IMR-90 (cell line): ENCODE data around the gene MNAT1. TPM values are rescaled to one million over a fixed set of nuclear protein-coding genes. Genes with fewer than 3 reads are reported as not detected.

Source experiments
- ATAC-seq: fragments of 200-7000 bp; cut with Tn5 transposase; 2 replicates; pipeline ENCODE4 v1.9.1; 2020; ENCODE audit warnings: low read depth, mild to moderate bottlenecking, moderate library complexity
- BruUV-seq: library from RNA; stranded (reverse); fragments of 400-500 nt; replicated peaks from 2 replicates; lab custom pipeline; 2021; lab: Mats Ljungman, UMichigan
- CTCF ChIA-PET: fragments of 300-600 bp; formaldehyde crosslinking; extraction: SDS; loops from one replicate; lab custom pipeline; 2021; ENCODE audit warnings: antibody characterized with exemption; lab: Yijun Ruan, JAX
- POLR2A ChIA-PET: fragments of 300-600 bp; sonication (Branson Sonifier 250); formaldehyde crosslinking; loops from one replicate; lab custom pipeline; 2022; ENCODE audit warnings: antibody characterized with exemption; ENCODE audit not compliant: unreplicated experiment; lab: Charles Lee
- DNase-seq: peaks from one replicate; pipeline ENCODE4 v3.0.0; 2013
- H2AFZ ChIP-seq: replicated peaks from 2 replicates; pipeline ENCODE3; 2013; ENCODE audit warnings: low read length, mild to moderate bottlenecking; ENCODE audit not compliant: poor library complexity
- H2AK5ac ChIP-seq: 2 replicates; pipeline ENCODE4 v1.6.1; 2013; ENCODE audit warnings: low read depth, low read length, inconsistent platforms
- H2AK9ac ChIP-seq: replicated peaks from 2 replicates; pipeline ENCODE3; 2013; ENCODE audit warnings: mild to moderate bottlenecking, low read depth, low read length, moderate library complexity; ENCODE audit not compliant: poor library complexity
- H2BK120ac ChIP-seq: 2 replicates; pipeline ENCODE4 v1.6.1; 2013; ENCODE audit warnings: low read depth, low read length, inconsistent platforms
- H2BK15ac ChIP-seq: 3 replicates; pipeline ENCODE4 v1.6.1; 2013; ENCODE audit warnings: low read depth, low read length, inconsistent platforms
- H2BK20ac ChIP-seq: 2 replicates; pipeline ENCODE4 v1.6.1; 2013; ENCODE audit warnings: low read depth, mild to moderate bottlenecking, inconsistent platforms, low read length, moderate library complexity
- H2BK5ac ChIP-seq: 2 replicates; pipeline ENCODE4 v1.6.1; 2013; ENCODE audit warnings: mild to moderate bottlenecking, low read depth, low read length, inconsistent platforms; ENCODE audit not compliant: poor library complexity, severe bottlenecking
- H3K14ac ChIP-seq: replicated peaks from 2 replicates; pipeline ENCODE4 v1.6.1; 2013; ENCODE audit warnings: low read depth, low read length, inconsistent platforms
- H3K18ac ChIP-seq: 2 replicates; pipeline ENCODE4 v1.6.1; 2013; ENCODE audit warnings: low read depth, low read length, control low read depth
- H3K23ac ChIP-seq: 2 replicates; pipeline ENCODE4 v1.6.1; 2013; ENCODE audit warnings: low read depth, low read length, inconsistent platforms
- H3K27ac ChIP-seq: 2 replicates; pipeline ENCODE4 v1.5.1; 2013; ENCODE audit warnings: mild to moderate bottlenecking, control low read depth, low read length; ENCODE audit not compliant: insufficient read depth
- H3K27me3 ChIP-seq: 2 replicates; pipeline ENCODE4 v1.6.1; 2013; ENCODE audit warnings: low read length; ENCODE audit not compliant: control insufficient read depth, insufficient read depth
- H3K36me3 ChIP-seq: 2 replicates; pipeline ENCODE4 v1.6.1; 2013; ENCODE audit warnings: low read length, mixed read lengths; ENCODE audit not compliant: control insufficient read depth, insufficient read depth
- H3K4ac ChIP-seq: 2 replicates; pipeline ENCODE4 v1.6.1; 2013; ENCODE audit warnings: low read depth, low read length, inconsistent platforms
- H3K4me1 ChIP-seq: 2 replicates; pipeline ENCODE4 v1.6.1; 2013; ENCODE audit warnings: low read length, mixed read lengths; ENCODE audit not compliant: control insufficient read depth, insufficient read depth
- H3K4me2 ChIP-seq: 2 replicates; pipeline ENCODE4 v1.6.1; 2013; ENCODE audit warnings: low read depth, mild to moderate bottlenecking, control low read depth, low read length, moderate library complexity
- H3K4me3 ChIP-seq: 2 replicates; pipeline ENCODE4 v1.5.1; 2013; ENCODE audit warnings: low read depth, mild to moderate bottlenecking, control low read depth, low read length, moderate library complexity; ENCODE audit not compliant: insufficient read depth
- H3K56ac ChIP-seq: 2 replicates; pipeline ENCODE4 v1.6.1; 2013; ENCODE audit warnings: low read length, inconsistent platforms; ENCODE audit not compliant: insufficient read depth; ENCODE audit errors: extremely low read depth
- H3K79me1 ChIP-seq, 2 experiments: 2 replicates each; pipeline ENCODE4 v1.6.1; 2013; ENCODE audit warnings: low read length in 2 of 2, inconsistent platforms in 1 of 2, low read depth in 1 of 2
- H3K9ac ChIP-seq: 2 replicates; pipeline ENCODE4 v1.6.1; 2013; ENCODE audit warnings: low read depth, low read length, control low read depth
- H3K9me1 ChIP-seq: 2 replicates; pipeline ENCODE4 v1.6.1; 2013; ENCODE audit warnings: low read length, inconsistent platforms; ENCODE audit not compliant: insufficient read depth
- H3K9me3 ChIP-seq: 2 replicates; pipeline ENCODE4 v1.6.1; 2013; ENCODE audit warnings: low read length; ENCODE audit not compliant: control insufficient read depth, insufficient read depth
- H4K20me1 ChIP-seq: 2 replicates; pipeline ENCODE4 v1.6.1; 2013; ENCODE audit warnings: low read length, inconsistent platforms; ENCODE audit not compliant: insufficient read depth
- H4K5ac ChIP-seq: 2 replicates; pipeline ENCODE4 v1.6.1; 2013; ENCODE audit warnings: mild to moderate bottlenecking, low read depth, low read length, control low read depth
- H4K8ac ChIP-seq, 2 experiments: 2 replicates each; pipeline ENCODE4 v1.6.1; 2013; ENCODE audit warnings: low read depth in 2 of 2, low read length in 2 of 2, control low read depth in 1 of 2, inconsistent platforms in 1 of 2
- H4K91ac ChIP-seq: 2 replicates; pipeline ENCODE4 v1.6.1; 2013; ENCODE audit warnings: low read depth, low read length, inconsistent platforms; ENCODE audit not compliant: insufficient read depth
- CTCF ChIP-seq: conservative IDR thresholded peaks from 2 replicates; pipeline ENCODE4 v1.5.1; 2012; ENCODE audit warnings: mild to moderate bottlenecking, low read depth, low read length, improper control_type of control experiment
- FOS ChIP-seq: fragments of 150-350 bp; IDR thresholded peaks from 2 replicates; pipeline ENCODE4 v1.6.1; 2016; ENCODE audit warnings: low read depth, low read length
- WGBS, 2 experiments: methylation state at CpG; one replicate each; pipeline versions ENCODE4 v1.1.5 to v1.1.7; 2013; ENCODE audit warnings: missing lambda C conversion rate in 2 of 2; ENCODE audit not compliant: insufficient read length in 1 of 2; ENCODE audit errors: extremely low coverage in 2 of 2; 5-methylcytosine and 5-hydroxymethylcytosine counted together
- dilution Hi-C: fragments of 300-500 bp; cut with HindIII; formaldehyde crosslinking; loops from one replicate; pipeline ENCODE4 v1.14.3; 2018; ENCODE audit warnings: low sequenced_read_pairs; ENCODE audit not compliant: unreplicated experiment
- in situ Hi-C: fragments of 300-500 bp; cut with MboI; formaldehyde crosslinking; loops from 3 replicates; pipeline ENCODE4 v1.14.3; 2019; ENCODE audit warnings: low sequenced_read_pairs, inconsistent platforms, mixed read lengths
- intact Hi-C: fragments of 100-400 bp; cut with micrococcal nuclease; formaldehyde crosslinking; loops from 2 replicates; pipeline ENCODE4 v1.10.0; 2022
- polyA plus RNA-seq, 3 experiments: library from polyadenylated mRNA; depleted of rRNA; stranded (reverse); fragments of >200 nt; gene quantifications; 2 replicates each; pipeline ENCODE4 v1.2.3, GENCODE V29; 2012; ENCODE audit warnings: low replicate concordance in 1 of 3
- total RNA-seq: library from RNA; depleted of rRNA; stranded (reverse); fragments of >200 nt; gene quantifications from 2 replicates; pipeline ENCODE4 v1.2.3, GENCODE V29; 2012

Gene MNAT1
- total and polyA plus RNA-seq, 2 of the 4 experiments (the other 2 are of a cell fraction), result 48.2 to 53.0 TPM

GRCh38 chr14:60756847-60757246 lies 22.3 kb downstream of the MNAT1 start:
- POLR2A ChIA-PET, result no interaction called here

More at GRCh38 chr14:60756847-60757246, 22.3 kb downstream of the MNAT1 start:
- TF ChIP-seq FOS (no peak), CTCF (no peak)
- no peaks in the 10 kb centered on the region for H3K9me3 ChIP-seq
- no peak overlapping the region for H3K18ac ChIP-seq
- peaks cover 22 to 70% of the 10 kb centered on the region in 2 experiments for H3K79me1 ChIP-seq
- H3K27ac ChIP-seq, result peak overlapping the region; percentile 57; the same call in 1 of the 2 replicates
- 0 out of 2 replicates have a peak overlapping the region, but pooled peaks have one; percentile 20 for H3K23ac ChIP-seq
- H2BK15ac ChIP-seq, result no peak overlapping the region
- H2AK5ac ChIP-seq, result no peak overlapping the region
- H3K14ac ChIP-seq, result peak overlapping the region; percentile 12; the same call in 1 of the 2 replicates
- no peak overlapping the region for H2AFZ ChIP-seq
- in situ Hi-C loops, result no loop called here
- H4K8ac ChIP-seq, result no peak overlapping the region
- H3K4me3 ChIP-seq, result no peak overlapping the region
- peak overlapping the region; percentile 57 for H2BK5ac ChIP-seq
- H4K20me1 ChIP-seq, result peaks cover 21% of the 10 kb centered on the region; the same call in 1 of the 2 replicates
- H2AK9ac ChIP-seq, result no peak overlapping the region
- H3K4ac ChIP-seq, result peak overlapping the region; percentile 5; the same call in 1 of the 2 replicates
- no TSS peak for BruUV-seq
- intact Hi-C loops, result no loop called here
- H3K27me3 ChIP-seq, result no peaks in the 10 kb centered on the region
- peak overlapping the region; percentile 68 for H3K4me2 ChIP-seq
- H4K91ac ChIP-seq, result peak overlapping the region; percentile 14; the same call in 1 of the 2 replicates
- no peak overlapping the region; the same call in 1 of the 2 replicates for H3K9ac ChIP-seq
- H2BK120ac ChIP-seq, result peak overlapping the region; percentile 60
- DNase-seq (peak; percentile 44), ATAC-seq (peak; percentile 58)
- no peak overlapping the region for H3K56ac ChIP-seq
- peaks cover 2% of the 10 kb centered on the region; the same call in 1 of the 2 replicates for H3K36me3 ChIP-seq
- dilution Hi-C loops, result no loop called here
- H4K5ac ChIP-seq, result no peak overlapping the region
- WGBS, 2 experiments, result no CpG with 5 or more reads among the region's 1 CpG
- H3K9me1 ChIP-seq, result peaks cover 9% of the 10 kb centered on the region
- CTCF ChIA-PET, result no interaction called here
- peaks cover 13% of the 10 kb centered on the region for H3K4me1 ChIP-seq
- H2BK20ac ChIP-seq, result no peak overlapping the region
